ENCODE data around the gene MARCHF11.

- TF ChIP-seq CTCF (IDR thresholded peaks at IDR 0.05), result no peak
- TF ChIP-seq POLR2A (IDR thresholded peaks at IDR 0.05), result no peak
- no peak for TF ChIP-seq EP300 (IDR thresholded peaks at IDR 0.05)
Measured at GRCh38 chr5:16025681-16026080, 153.9 kb downstream of the MARCHF11 start.

Data from ovary (tissue), 3 donors.